HG02763 (cell line): ENCODE data around the gene DIP2B.
"Not testable (repeated sequence)": the region's sequence is repeated elsewhere in the genome, so short reads cannot be mapped to it uniquely, and the experiment has no call there.

Experiments used
- ATAC-seq: cut with Tn5 transposase; IDR thresholded peaks from one replicate; pipeline ENCODE4 v1.9.1; 2021; ENCODE audit warnings: mild to moderate bottlenecking, moderate library complexity; ENCODE audit not compliant: unreplicated experiment

DIP2B gene

GRCh38 chr12:50665170-50665569 lies 160.4 kb downstream of the DIP2B start:
- no peak for ATAC-seq

DNA sequence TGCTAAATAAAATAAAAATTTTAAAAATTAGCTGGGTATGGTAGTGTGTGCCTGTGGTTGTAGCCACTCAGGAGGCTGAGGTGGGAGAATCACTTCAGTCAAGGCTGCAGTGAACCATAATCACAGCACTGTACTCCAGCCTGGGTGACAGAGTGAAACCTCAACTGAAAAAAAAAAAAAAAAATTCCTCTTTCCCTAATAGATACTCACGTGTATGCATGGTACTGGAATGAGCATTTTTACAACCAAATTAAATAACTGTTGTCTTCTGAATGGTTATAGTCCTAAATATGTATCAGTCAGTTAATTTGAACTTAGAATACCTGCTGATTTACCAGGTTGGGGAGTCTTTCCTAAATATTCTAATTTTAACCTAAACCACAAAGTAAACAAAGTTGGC lies 160.8 kb downstream of the DIP2B start:
- ATAC-seq = no peak

- no peak for ATAC-seq
Measured at GRCh38 chr12:50666023-50666422, 161.2 kb downstream of the DIP2B start.

DNA sequence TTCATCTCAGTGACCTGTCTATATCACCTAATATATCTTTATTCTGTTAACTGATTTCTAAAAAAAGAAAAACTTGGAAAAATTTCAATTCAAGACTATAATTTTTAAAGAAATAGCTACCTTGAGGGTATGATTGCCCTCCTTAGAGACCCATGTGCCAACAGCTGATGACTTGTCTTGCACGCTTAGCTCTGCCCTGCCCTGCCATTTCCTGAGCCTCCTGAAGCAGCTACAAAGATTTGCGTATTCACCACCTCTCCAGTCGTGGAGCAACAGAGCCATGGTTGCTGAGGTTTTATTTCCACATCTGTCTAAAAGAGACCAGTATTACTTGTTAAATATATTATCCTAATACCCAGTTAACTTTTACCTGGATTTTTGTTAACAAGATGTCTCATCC lies 167.4 kb downstream of the DIP2B start:
- ATAC-seq = no peak

DNA sequence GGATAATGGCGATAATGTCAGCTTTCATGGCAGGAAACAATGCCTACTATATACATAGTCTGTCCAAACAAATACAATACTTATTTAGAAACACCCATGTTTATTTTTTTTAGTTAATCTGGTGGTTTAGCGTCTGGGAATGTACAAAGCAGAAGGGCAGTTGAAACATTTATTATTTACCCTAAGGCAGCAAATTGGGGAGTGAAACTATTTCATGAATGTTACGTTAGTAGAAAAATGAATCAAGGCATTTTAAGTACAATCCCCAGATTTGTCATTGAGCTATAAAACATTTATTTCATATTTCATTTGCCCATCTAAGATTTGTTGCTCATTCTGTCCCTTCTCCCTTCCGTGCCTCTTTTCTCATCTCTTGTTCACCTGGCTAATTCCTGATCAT lies 172.0 kb downstream of the DIP2B start:
- no peak for ATAC-seq

- ATAC-seq = no peak
Measured at GRCh38 chr12:50677858-50678257, 173.1 kb downstream of the DIP2B start.

DNA sequence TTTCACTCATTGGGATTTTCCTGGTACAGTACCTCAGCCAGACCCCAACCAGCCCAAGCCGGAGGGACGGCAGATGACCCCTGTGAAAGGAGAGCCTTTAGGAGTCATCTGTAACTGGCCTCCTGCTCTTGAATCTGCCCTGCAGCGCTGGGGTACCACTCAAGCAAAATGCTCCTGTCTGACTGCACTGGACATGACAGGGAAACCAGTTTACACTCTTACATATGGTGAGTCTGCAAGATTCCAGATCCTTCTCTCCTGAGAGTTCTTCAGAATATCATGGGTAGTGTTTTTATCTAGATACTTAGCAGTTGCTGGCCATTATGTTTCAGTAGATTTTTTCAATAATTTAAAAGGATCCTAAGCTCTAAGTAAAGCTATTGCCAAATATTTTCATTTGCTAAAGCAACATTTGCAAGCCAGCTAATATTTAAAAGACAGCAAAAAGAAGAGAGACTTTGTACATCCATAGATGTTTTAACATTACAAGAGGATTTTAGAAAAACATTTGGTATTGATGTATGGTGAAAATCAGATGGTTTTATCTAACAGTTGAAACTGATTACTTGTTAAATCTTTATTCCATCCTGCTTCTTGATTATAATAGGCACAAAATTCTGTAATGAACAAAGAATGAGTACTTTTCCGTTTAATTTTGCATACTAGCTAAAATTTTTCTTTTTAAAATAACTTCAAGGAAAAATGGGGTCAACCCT lies 174.0 kb downstream of the DIP2B start:
- ATAC-seq = no peak

DNA sequence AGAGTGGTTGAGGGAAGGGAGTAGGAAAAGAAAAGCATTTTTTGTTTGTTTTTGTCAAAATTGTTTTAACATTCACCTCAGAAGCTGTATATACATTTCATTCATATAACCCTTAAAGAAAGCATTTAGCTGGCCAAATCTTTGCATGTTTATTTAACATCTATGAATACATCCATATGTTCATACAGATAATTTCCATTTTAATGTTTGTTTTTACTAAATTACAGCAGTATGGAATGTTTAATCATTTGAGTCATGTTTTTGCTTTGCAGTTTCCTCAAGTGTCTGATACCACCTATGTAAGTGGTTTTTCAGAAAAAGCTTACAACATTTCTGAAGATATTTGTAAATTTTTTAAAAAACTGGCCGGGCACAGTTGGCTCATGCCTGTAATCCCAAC lies 174.8 kb downstream of the DIP2B start:
- ATAC-seq = no peak

DNA sequence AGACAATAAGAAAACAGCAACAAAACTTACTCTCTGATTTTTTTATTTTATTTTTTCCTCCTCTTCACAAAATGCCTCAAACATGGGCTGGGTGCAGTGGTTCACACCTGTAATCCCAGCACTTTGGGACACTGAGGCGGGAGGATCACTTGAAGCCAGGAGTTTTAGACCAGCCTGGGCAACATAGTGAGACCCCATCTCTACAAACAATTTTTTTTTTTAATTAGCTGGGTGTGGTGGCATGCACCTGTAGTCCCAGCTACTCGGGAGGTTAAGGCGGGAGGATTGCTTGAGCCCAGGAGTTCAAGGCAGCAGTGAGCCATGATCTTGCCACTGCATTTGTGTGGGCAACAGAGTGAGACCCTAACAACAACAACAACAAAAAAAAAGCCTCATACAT lies 176.3 kb downstream of the DIP2B start:
- not testable (repeated sequence) for ATAC-seq

- ATAC-seq = no peak
Measured at GRCh38 chr12:50685641-50686040, 180.9 kb downstream of the DIP2B start.

GRCh38 chr12:50686406-50686805 lies 181.6 kb downstream of the DIP2B start:
- no peak for ATAC-seq

DNA sequence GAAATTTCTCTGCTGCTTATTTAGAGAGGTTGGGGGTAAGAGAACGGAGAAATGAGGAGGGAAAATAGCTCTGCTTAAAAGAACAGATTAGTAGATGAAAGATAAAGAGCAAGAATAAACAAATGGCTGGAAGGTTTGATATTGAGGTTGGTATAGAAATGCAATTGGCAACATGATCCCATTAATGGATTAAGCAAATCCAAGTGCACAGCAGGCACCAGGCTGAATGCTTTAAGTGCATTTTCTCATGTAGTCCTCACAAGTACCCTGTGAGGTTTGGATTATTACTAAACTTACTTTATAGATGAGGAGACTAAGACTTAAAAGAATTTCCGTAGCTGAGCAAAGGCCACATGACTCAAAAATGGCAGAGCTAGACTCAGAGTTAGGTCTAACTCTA lies 182.2 kb downstream of the DIP2B start:
- ATAC-seq = no peak

DNA sequence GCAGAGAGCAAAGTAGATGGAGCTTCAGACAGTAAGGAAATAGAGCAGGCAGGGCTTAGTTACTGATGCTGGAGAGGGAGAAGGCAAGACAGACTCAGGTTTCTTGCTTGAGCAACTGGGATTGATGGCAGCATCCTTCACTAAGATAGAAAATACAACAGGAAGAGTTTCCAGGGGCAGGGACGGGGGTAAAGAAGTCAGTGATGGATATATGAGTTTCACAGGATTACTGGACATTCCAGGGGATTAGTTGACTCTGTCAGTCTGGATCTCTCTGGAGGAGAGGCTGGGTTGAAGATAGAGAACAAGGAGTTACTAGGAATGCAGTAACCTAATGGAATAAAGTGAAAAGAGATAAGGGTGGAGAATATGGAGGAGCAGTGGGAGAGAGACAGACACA lies 184.7 kb downstream of the DIP2B start:
- no peak for ATAC-seq

DNA sequence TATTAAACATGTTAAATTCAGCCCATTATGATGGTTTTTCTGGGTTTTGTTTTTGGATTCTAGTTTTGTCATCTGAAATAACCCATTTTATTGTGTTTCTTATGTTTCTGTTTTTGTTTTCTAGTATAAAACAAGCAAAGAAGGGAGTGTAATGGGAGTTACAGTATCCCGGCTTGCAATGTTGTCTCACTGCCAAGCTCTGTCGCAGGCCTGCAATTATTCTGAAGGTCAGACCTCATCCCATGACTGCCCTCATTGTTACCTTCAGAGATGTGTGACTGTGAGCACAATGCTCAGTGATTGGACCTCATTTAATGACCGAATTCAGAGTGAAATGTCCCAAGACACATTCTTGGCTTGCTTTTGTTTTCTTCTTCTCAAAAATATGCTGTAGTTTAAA lies 186.1 kb downstream of the DIP2B start:
- no peak for ATAC-seq

GRCh38 chr12:50695961-50696360 lies 191.2 kb downstream of the DIP2B start:
- ATAC-seq = no peak

- ATAC-seq = no peak
Measured at GRCh38 chr12:50696931-50697330, 192.1 kb downstream of the DIP2B start.

- no peak for ATAC-seq
Measured at GRCh38 chr12:50699154-50699553, 194.4 kb downstream of the DIP2B start.

GRCh38 chr12:50699940-50700339 lies 195.2 kb downstream of the DIP2B start:
- ATAC-seq = no peak

- ATAC-seq = no peak
Measured at GRCh38 chr12:50706606-50707005, 201.8 kb downstream of the DIP2B start.

GRCh38 chr12:50707396-50707795 lies 202.6 kb downstream of the DIP2B start:
- no peak for ATAC-seq

DNA sequence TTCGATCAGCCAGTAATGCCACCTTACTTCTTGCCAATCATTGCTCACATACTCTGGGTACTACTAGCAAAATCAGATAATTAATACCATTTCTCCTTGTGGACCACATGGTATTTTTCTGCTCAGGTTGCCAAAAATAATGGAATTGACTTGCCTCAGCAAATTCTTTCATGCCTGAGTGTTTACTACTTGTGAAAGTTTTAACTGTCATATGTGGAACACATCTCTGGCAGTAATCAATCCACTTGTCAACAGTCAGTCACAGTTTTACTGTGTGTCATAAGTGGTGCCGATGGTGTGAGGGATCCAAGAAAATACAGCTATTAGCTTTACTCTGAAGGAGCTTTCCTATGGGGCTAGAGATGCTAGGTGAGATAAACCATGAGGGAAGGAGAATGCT lies 203.8 kb downstream of the DIP2B start:
- ATAC-seq = no peak

GRCh38 chr12:50711121-50711520 lies 206.3 kb downstream of the DIP2B start:
- no peak for ATAC-seq

DNA sequence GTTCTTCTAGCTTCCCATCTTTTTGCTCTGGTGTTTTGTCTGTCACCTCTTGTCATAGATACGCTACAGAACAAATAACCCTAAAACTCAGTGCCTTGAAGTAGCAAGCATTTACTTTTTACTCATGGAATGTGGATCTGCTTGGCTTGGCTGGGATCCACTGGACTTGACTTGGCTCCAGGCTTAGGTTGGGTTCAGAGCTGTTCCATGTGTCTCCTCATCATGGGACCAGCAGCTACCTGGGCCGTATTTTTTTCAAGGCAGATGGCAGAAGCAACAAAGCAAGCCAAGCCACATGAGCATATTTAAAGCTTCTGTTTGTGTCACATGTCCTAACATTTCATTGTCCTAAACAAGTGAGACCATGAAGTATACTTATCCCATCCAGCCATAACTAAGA lies 210.4 kb downstream of the DIP2B start:
- ATAC-seq = no peak
